ENCODE measurements around the gene ADCY7. TPM values are rescaled to one million over a fixed set of nuclear protein-coding genes. Genes with fewer than 3 reads are reported as not detected.

ADCY7 gene
- total RNA-seq, 4 donors from 2014 or later = 14.0 to 38.9 (median 21.4) TPM

- no peak for DNase-seq (ENCODE audit: low spot score)
- ATAC-seq (ENCODE audit: low FRiP score) = peak; percentile 6
- no peak for TF ChIP-seq CTCF (IDR thresholded peaks at IDR 0.05)
These were observed 21.6 kb upstream of the ADCY7 start for GRCh38 chr16:50244504-50245416.

- DNase-seq (ENCODE audit: low spot score) (peak; percentile 42), ATAC-seq (ENCODE audit: low FRiP score) (peak; percentile 94)
- no peak for TF ChIP-seq CTCF (IDR thresholded peaks at IDR 0.05)
These were observed 20.7 kb upstream of the ADCY7 start for GRCh38 chr16:50245417-50246298.

GRCh38 chr16:50246299-50247122, 19.8 kb upstream of the ADCY7 start:
- no peak for TF ChIP-seq CTCF (IDR thresholded peaks at IDR 0.05)
- peak; percentile 3 for ATAC-seq (ENCODE audit: low FRiP score)

GRCh38 chr16:50247123-50247905, 19.0 kb upstream of the ADCY7 start:
- TF ChIP-seq CTCF (IDR thresholded peaks at IDR 0.05) = no peak
- ATAC-seq (ENCODE audit: low FRiP score) (no peak), DNase-seq (ENCODE audit: low spot score) (no peak)

More at GRCh38 chr16:50246299-50247122, 19.8 kb upstream of the ADCY7 start:
- DNase-seq (ENCODE audit: low spot score) = no peak

- no peak for DNase-seq (ENCODE audit: low spot score)
- no peak for ATAC-seq (ENCODE audit: low FRiP score)
- TF ChIP-seq CTCF (IDR thresholded peaks at IDR 0.05) = no peak
These were observed 18.3 kb upstream of the ADCY7 start for GRCh38 chr16:50247906-50248608.

Data from omental fat pad (tissue), 4 donors.